Natural killer cell (primary cell): ENCODE results near the gene CGA. TPM values are rescaled to one million over a fixed set of nuclear protein-coding genes. Genes with fewer than 3 reads are reported as not detected.

ENCODE experiments used
- ATAC-seq, 3 donors: fragments of 150-1000 bp in 2 of 3; fragments of 200-7000 bp in 1 of 3; cut with Tn5 transposase; 1 replicate in 1 of 3; 2 replicates in 2 of 3; pipeline ENCODE4 v1.10.0; 2021; ENCODE audit warnings: mild to moderate bottlenecking in 2 of 3, moderate library complexity in 2 of 3
- DNase-seq, 2 donors: peaks; one replicate each; pipeline versions ENCODE4 v3.0.0 to v3.0.0-alpha.2; 2013 to 2021; ENCODE audit warnings: mixed read lengths in 1 of 2
- H3K27ac ChIP-seq: one replicate; pipeline ENCODE4 v1.5.1; 2013; ENCODE audit warnings: mild to moderate bottlenecking, low read length
- H3K27me3 ChIP-seq: one replicate; pipeline ENCODE4 v1.6.1; 2013; ENCODE audit warnings: low read length; ENCODE audit not compliant: control insufficient read depth, insufficient read depth
- H3K36me3 ChIP-seq: one replicate; pipeline ENCODE4 v1.6.1; 2013; ENCODE audit warnings: low read length; ENCODE audit not compliant: control insufficient read depth, insufficient read depth
- H3K4me1 ChIP-seq: one replicate; pipeline ENCODE4 v1.6.1; 2013; ENCODE audit warnings: low read length; ENCODE audit not compliant: control insufficient read depth, insufficient read depth
- H3K4me3 ChIP-seq: one replicate; pipeline ENCODE4 v1.5.1; 2013; ENCODE audit warnings: low read length
- H3K9me3 ChIP-seq: one replicate; pipeline ENCODE4 v1.6.1; 2013; ENCODE audit warnings: low read length; ENCODE audit not compliant: control insufficient read depth, insufficient read depth
- H3K27ac Mint-ChIP-seq, 2 donors: one replicate each; pipeline ENCODE4 v1.8.0; 2022; ENCODE audit warnings: mild to moderate bottlenecking in 2 of 2, mixed read lengths in 2 of 2, moderate library complexity in 1 of 2
- H3K27me3 Mint-ChIP-seq, 2 donors: one replicate each; pipeline ENCODE4 v1.8.0; 2022; ENCODE audit warnings: low read depth in 2 of 2, mixed read lengths in 2 of 2
- H3K36me3 Mint-ChIP-seq: one replicate; pipeline ENCODE4 v1.8.0; 2022; ENCODE audit warnings: mixed read lengths
- H3K4me1 Mint-ChIP-seq, 2 donors: one replicate each; pipeline ENCODE4 v1.8.0; 2022; ENCODE audit warnings: mixed read lengths in 2 of 2
- H3K4me3 Mint-ChIP-seq: one replicate; pipeline ENCODE4 v1.8.0; 2022; ENCODE audit warnings: mild to moderate bottlenecking, moderate library complexity, mixed read lengths
- H3K9me3 Mint-ChIP-seq, 2 donors: one replicate each; pipeline ENCODE4 v1.8.0; 2022; ENCODE audit warnings: mixed read lengths in 2 of 2
- WGBS: methylation state at CpG from one replicate; pipeline ENCODE4 v1.1.7; 2013; ENCODE audit warnings: missing lambda C conversion rate; ENCODE audit not compliant: insufficient coverage; 5-methylcytosine and 5-hydroxymethylcytosine counted together
- intact Hi-C: fragments of 100-400 bp; cut with micrococcal nuclease; formaldehyde crosslinking; loops from one replicate; pipeline ENCODE4 v1.14.2; 2022
- total RNA-seq, 4 donors: library from RNA; stranded (reverse); fragments of 120-200 nt in 1 of 4; gene quantifications; one replicate each; pipeline versions ENCODE4 v1.2.3 to v1.2.4, GENCODE V29; 2013 to 2022
- TF ChIP-seq, protein P1 (sequence below): fragments of 200-600 bp; IDR thresholded peaks from one replicate; pipeline ENCODE4 v1.8.0; 2022; ENCODE audit warnings: antibody characterized with exemption

CGA gene
- total RNA-seq, 3 donors from 2014 or later (not counting 1 experiment from before 2014, with no cell fraction given): not detected

DNA sequence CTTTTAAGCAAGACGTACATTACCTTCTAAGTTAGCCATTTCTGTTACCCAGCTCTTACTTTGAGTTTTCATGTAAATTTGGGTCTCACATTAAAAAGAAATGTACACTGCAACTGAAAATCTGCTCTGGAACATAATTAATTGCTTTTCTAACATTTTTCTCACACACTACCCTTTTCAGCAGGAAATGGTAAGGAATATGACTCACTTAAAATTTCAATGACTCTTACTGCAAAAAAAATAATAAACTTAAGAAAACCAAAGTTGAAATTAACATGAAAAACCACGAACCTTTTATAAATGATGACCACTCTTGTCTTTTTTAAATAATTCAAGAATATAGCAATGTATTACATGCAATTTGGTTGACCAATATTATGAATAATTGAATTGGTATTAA lies 1.3 kb downstream of the CGA start:
- DNase-seq: no peak
- Histone ChIP-seq H3K27ac (no peak overlapping the region), H3K9me3 (no peaks in the 10 kb centered on the region), H3K4me1 (no peaks in the 10 kb centered on the region), H3K36me3 (no peaks in the 10 kb centered on the region), H3K4me3 (no peak overlapping the region), H3K27me3 (peaks cover 3% of the 10 kb centered on the region)
- TF ChIP-seq, protein P1, sequence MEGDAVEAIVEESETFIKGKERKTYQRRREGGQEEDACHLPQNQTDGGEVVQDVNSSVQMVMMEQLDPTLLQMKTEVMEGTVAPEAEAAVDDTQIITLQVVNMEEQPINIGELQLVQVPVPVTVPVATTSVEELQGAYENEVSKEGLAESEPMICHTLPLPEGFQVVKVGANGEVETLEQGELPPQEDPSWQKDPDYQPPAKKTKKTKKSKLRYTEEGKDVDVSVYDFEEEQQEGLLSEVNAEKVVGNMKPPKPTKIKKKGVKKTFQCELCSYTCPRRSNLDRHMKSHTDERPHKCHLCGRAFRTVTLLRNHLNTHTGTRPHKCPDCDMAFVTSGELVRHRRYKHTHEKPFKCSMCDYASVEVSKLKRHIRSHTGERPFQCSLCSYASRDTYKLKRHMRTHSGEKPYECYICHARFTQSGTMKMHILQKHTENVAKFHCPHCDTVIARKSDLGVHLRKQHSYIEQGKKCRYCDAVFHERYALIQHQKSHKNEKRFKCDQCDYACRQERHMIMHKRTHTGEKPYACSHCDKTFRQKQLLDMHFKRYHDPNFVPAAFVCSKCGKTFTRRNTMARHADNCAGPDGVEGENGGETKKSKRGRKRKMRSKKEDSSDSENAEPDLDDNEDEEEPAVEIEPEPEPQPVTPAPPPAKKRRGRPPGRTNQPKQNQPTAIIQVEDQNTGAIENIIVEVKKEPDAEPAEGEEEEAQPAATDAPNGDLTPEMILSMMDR: no peak
- Mint-ChIP-seq H3K9me3 (no peaks in the 10 kb centered on the region), H3K27ac (no peak overlapping the region), H3K4me3 (no peak overlapping the region), H3K27me3 (peaks cover 5 to 22% of the 10 kb centered on the region in 2 donors), H3K36me3 (no peaks in the 10 kb centered on the region), H3K4me1 (no peaks in the 10 kb centered on the region)
- 40% methylated on average over 1 of the region's 2 CpGs for WGBS
- no peak for ATAC-seq
- intact Hi-C loops: no loop called here

DNA sequence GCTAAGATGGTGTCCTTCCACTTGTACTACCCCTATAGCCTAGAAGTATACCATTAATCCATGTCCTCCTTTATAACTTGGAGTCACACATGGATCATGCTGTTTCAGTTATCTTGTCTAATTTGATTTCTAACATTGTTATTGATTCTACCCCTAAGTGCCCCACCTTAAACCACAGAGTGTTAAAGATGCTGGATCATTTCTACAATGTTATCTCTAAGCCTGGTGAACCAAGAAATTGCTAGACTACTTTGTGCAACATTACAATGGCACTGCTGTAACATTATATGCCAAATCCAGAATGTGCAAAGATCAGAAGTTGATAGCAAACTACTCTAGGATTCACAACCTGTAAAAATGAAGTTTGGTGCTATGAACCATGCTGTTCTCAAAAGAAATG lies 1.7 kb downstream of the CGA start:
- no peaks in the 10 kb centered on the region for H3K9me3 Mint-ChIP-seq
- H3K27ac Mint-ChIP-seq: no peak overlapping the region
- TF ChIP-seq, protein P1: no peak
- Histone ChIP-seq H3K27me3 (peaks cover 3% of the 10 kb centered on the region), H3K4me1 (no peaks in the 10 kb centered on the region), H3K4me3 (no peak overlapping the region), H3K36me3 (no peaks in the 10 kb centered on the region), H3K9me3 (no peaks in the 10 kb centered on the region), H3K27ac (no peak overlapping the region)
- DNase-seq (no peak), ATAC-seq (no peak)
- no peaks in the 10 kb centered on the region for H3K36me3 Mint-ChIP-seq
- H3K27me3 Mint-ChIP-seq: peaks cover 5 to 22% of the 10 kb centered on the region in 2 donors
- H3K4me1 Mint-ChIP-seq: no peaks in the 10 kb centered on the region
- intact Hi-C loops: no loop called here
- no peak overlapping the region for H3K4me3 Mint-ChIP-seq

DNA sequence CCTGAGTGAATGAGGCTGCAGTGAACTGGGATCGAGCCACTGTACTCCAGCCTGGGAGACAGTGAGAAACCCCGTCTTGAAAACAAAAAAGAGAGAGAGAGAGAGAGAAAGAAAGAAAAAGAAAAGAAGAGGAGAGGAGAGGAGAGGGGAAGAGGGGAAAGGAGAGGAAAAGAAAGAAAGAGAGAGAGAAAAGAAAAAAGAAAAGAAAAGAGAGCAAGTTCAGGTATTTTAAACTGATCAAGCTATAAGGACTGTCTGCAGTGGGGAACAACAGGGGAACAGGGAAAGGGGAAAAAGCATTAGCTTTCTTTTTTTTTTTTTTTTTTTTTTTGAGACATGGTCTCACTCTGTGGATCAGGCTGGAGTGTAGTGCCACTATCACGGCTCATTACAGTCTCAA lies 2.5 kb downstream of the CGA start:
- ATAC-seq (no peak), DNase-seq (no peak)
- Mint-ChIP-seq H3K27ac (no peak overlapping the region), H3K4me1 (no peaks in the 10 kb centered on the region), H3K36me3 (no peaks in the 10 kb centered on the region), H3K27me3 (peaks cover 5 to 22% of the 10 kb centered on the region in 2 donors), H3K9me3 (no peaks in the 10 kb centered on the region), H3K4me3 (no peak overlapping the region)
- Histone ChIP-seq H3K4me3 (no peak overlapping the region), H3K36me3 (no peaks in the 10 kb centered on the region), H3K9me3 (no peaks in the 10 kb centered on the region), H3K4me1 (no peaks in the 10 kb centered on the region), H3K27ac (no peak overlapping the region), H3K27me3 (peaks cover 3% of the 10 kb centered on the region)
- intact Hi-C loops: no loop called here
- TF ChIP-seq, protein P1: no peak
- 67% methylated on average over 3 of the region's 3 CpGs for WGBS

DNA sequence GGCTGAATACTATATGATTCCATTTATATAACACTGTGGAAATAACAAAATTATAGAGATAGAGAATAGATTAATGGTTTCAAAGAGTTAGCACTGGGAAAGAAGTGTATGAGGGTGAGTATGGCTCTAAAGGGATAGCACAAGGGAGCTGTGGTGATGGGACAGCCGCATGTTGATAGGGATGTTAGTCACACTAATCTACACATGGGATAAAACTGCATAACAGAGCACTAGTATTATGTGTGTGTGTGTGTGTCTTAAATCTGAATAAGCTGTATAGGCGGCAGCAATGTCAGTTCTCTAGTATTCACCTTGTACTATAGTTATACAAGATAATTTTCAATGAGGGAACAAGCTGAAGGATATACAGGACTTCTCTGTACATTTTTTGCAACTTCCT lies 5.8 kb downstream of the CGA start:
- H3K4me3 Mint-ChIP-seq: no peak overlapping the region
- no peak for ATAC-seq

More for the DNA sequence above, 5.8 kb downstream of the CGA start:
- no peak overlapping the region for H3K27ac Mint-ChIP-seq
- Histone ChIP-seq H3K4me1 (no peaks in the 10 kb centered on the region), H3K27ac (no peak overlapping the region), H3K4me3 (no peak overlapping the region), H3K9me3 (no peaks in the 10 kb centered on the region), H3K36me3 (no peaks in the 10 kb centered on the region), H3K27me3 (peaks cover 3% of the 10 kb centered on the region)
- WGBS: 100% methylated on average over 2 of the region's 2 CpGs
- TF ChIP-seq, protein P1: no peak
- no peaks in the 10 kb centered on the region for H3K36me3 Mint-ChIP-seq
- intact Hi-C loops: no loop called here
- no peak for DNase-seq
- no peaks in the 10 kb centered on the region for H3K9me3 Mint-ChIP-seq
- H3K27me3 Mint-ChIP-seq: peaks cover 0 to 9% of the 10 kb centered on the region in 2 donors
- H3K4me1 Mint-ChIP-seq: no peaks in the 10 kb centered on the region
